ENCODE measurements around the gene ARHGEF3. TPM values are rescaled to one million over a fixed set of nuclear protein-coding genes. Genes with fewer than 3 reads are reported as not detected.

Gene ARHGEF3
- total RNA-seq, 1 experiment from 2014 or later, result 7.9 TPM

- H3K4me1 Mint-ChIP-seq, result 0 out of 2 replicates have a peak, but pooled peaks cover 5% of the 10 kb centered on the region
- CTCF ChIA-PET, result interaction anchor here (0.5 to 2.2 kb wide), 3 partner anchors 17 to 109 kb away, joined by 4 to 13 read pairs (median 5); partner anchors contain the start of gene ARHGEF3
These were observed 19.5 kb downstream of the ARHGEF3 start for GRCh38 chr3:56782215-56782614.

GRCh38 chr3:56781762-56782161 is 20.0 kb downstream of the ARHGEF3 start:
- H3K36me3 Mint-ChIP-seq, result no peaks in the 10 kb centered on the region
- H3K9me3 Mint-ChIP-seq, result no peaks in the 10 kb centered on the region
- CTCF ChIA-PET, result interaction anchor here (2.2 kb wide), 1 partner anchor 18 kb away, joined by 13 read pairs; no protein-coding TSS in a partner anchor
- H3K27ac Mint-ChIP-seq, result peak overlapping the region; percentile 29; the same call in 1 of the 2 replicates
- H3K4me1 Mint-ChIP-seq, result peaks cover 5% of the 10 kb centered on the region; the same call in 1 of the 2 replicates
- ATAC-seq, result no peak
- H3K4me3 Mint-ChIP-seq, result no peak overlapping the region
- no peaks in the 10 kb centered on the region for H3K27me3 Mint-ChIP-seq (ENCODE audit: low read depth)
- DNase-seq (ENCODE audit: low spot score), result no peak
- POLR2A ChIA-PET, result no interaction called here
- no peak for TF ChIP-seq ATF2 (CRISPR knock-in tag; IDR thresholded peaks at IDR 0.05; ENCODE audit: borderline replicate concordance, low read depth)

More at GRCh38 chr3:56782215-56782614, 19.5 kb downstream of the ARHGEF3 start:
- no peaks in the 10 kb centered on the region for H3K27me3 Mint-ChIP-seq (ENCODE audit: low read depth)
- no peak overlapping the region for H3K4me3 Mint-ChIP-seq
- no peak for TF ChIP-seq ZBTB43 (CRISPR knock-in tag; IDR thresholded peaks at IDR 0.05)
- TF ChIP-seq USF1 (CRISPR knock-in tag; IDR thresholded peaks at IDR 0.05), result no peak
- TF ChIP-seq GABPB1 (CRISPR knock-in tag; IDR thresholded peaks at IDR 0.05), result peak; percentile 41; the same call in 1 of the 2 replicates
- TF ChIP-seq SP1 (CRISPR knock-in tag; conservative IDR thresholded peaks at IDR 0.05), result no peak
- no peaks in the 10 kb centered on the region for H3K36me3 Mint-ChIP-seq
- ATAC-seq (no peak), DNase-seq (ENCODE audit: low spot score) (no peak)
- H3K9me3 Mint-ChIP-seq, result no peaks in the 10 kb centered on the region
- H3K27ac Mint-ChIP-seq, result peak overlapping the region; percentile 35; the same call in 1 of the 2 replicates
- POLR2A ChIA-PET, result interaction anchor here (0.6 kb wide), 1 partner anchor 19 kb away, joined by 3 read pairs; the partner anchor contains the start of gene ARHGEF3

- H3K4me3 Mint-ChIP-seq, result no peak overlapping the region
- ATAC-seq, result no peak
- H3K27me3 Mint-ChIP-seq (ENCODE audit: low read depth), result no peaks in the 10 kb centered on the region
- no peak for DNase-seq (ENCODE audit: low spot score)
- H3K4me1 Mint-ChIP-seq, result peaks cover 5% of the 10 kb centered on the region; the same call in 1 of the 2 replicates
- CTCF ChIA-PET, result interaction anchor here (2.2 kb wide), 1 partner anchor 19 kb away, joined by 13 read pairs; no protein-coding TSS in a partner anchor
- TF ChIP-seq USF1 (CRISPR knock-in tag; IDR thresholded peaks at IDR 0.05) (no peak), IRF2 (CRISPR knock-in tag; IDR thresholded peaks at IDR 0.05; ENCODE audit: borderline replicate concordance, low read depth) (no peak), SMAD3 (CRISPR knock-in tag; IDR thresholded peaks at IDR 0.05; ENCODE audit: borderline replicate concordance) (no peak), JUN (CRISPR knock-in tag; IDR thresholded peaks at IDR 0.05) (no peak), TEAD1 (CRISPR knock-in tag; IDR thresholded peaks at IDR 0.05) (no peak), ZNF232 (CRISPR knock-in tag; IDR thresholded peaks at IDR 0.05) (no peak), NR2C2 (CRISPR knock-in tag; IDR thresholded peaks at IDR 0.05) (no peak), ZNF263 (CRISPR knock-in tag; IDR thresholded peaks at IDR 0.05; ENCODE audit: low read depth) (no peak)
- POLR2A ChIA-PET, result no interaction called here
- H3K36me3 Mint-ChIP-seq, result no peaks in the 10 kb centered on the region
- H3K9me3 Mint-ChIP-seq, result no peaks in the 10 kb centered on the region
- no peak overlapping the region for H3K27ac Mint-ChIP-seq
These were observed 20.8 kb downstream of the ARHGEF3 start for GRCh38 chr3:56780936-56781335.

GRCh38 chr3:56778893-56779292 is 22.9 kb downstream of the ARHGEF3 start:
- Mint-ChIP-seq H3K27ac (no peak overlapping the region), H3K4me3 (no peak overlapping the region), H3K9me3 (no peaks in the 10 kb centered on the region), H3K36me3 (no peaks in the 10 kb centered on the region), H3K4me1 (peaks cover 4% of the 10 kb centered on the region; the same call in 1 of the 2 replicates), H3K27me3 (ENCODE audit: low read depth) (no peaks in the 10 kb centered on the region)
- ChIA-PET CTCF (interaction anchor here (1.0 to 2.0 kb wide), 3 partner anchors 10 to 23 kb away, joined by 3 to 7 read pairs (median 6); partner anchors contain the start of gene ARHGEF3), POLR2A (interaction anchor here (0.5 kb wide), 1 partner anchor 38 kb away, joined by 7 read pairs; no protein-coding TSS in a partner anchor)
- TF ChIP-seq JUN (CRISPR knock-in tag; IDR thresholded peaks at IDR 0.05) (no peak), NFE2L1 (CRISPR knock-in tag; IDR thresholded peaks at IDR 0.05) (no peak), ATF6 (CRISPR knock-in tag; IDR thresholded peaks at IDR 0.05) (no peak), ZNF671 (CRISPR knock-in tag; IDR thresholded peaks at IDR 0.05) (no peak)
- no peak for ATAC-seq
- no peak for DNase-seq (ENCODE audit: low spot score)

All from WTC11 (cell line).